ENCODE measurements around the gene ZNF74.
"Not testable (repeated sequence)": the region's sequence is repeated elsewhere in the genome, so short reads cannot be mapped to it uniquely, and the experiment has no call there.

The ZNF74 gene

GRCh38 chr22:20413217-20414058 lies 19.5 kb downstream of the ZNF74 start:
- no peak overlapping the region for H3K4me3 ChIP-seq (ENCODE audit: low read depth in 1 of 2, low read length in 2 of 2)
- H2AFZ ChIP-seq (ENCODE audit: low read depth, low read length) = no peak overlapping the region
- no peak overlapping the region for H3K4me2 ChIP-seq (ENCODE audit: insufficient read depth, low read length)
- H3K27me3 ChIP-seq (ENCODE audit: insufficient read depth, low read length, poor library complexity) = no peaks in the 10 kb centered on the region
- H4K20me1 ChIP-seq (ENCODE audit: insufficient read depth, low read length) = no peaks in the 10 kb centered on the region
- H3K4me1 ChIP-seq (ENCODE audit: insufficient read depth, low read length) = peaks cover 10% of the 10 kb centered on the region
- ATAC-seq (ENCODE audit: insufficient read depth, low read depth) = no peak
- no peak for TF ChIP-seq EZH2 (IDR thresholded peaks at IDR 0.05; ENCODE audit: borderline replicate concordance, low read depth, low read length, severe bottlenecking)
- no peak for TF ChIP-seq CTCF (IDR thresholded peaks at IDR 0.05; ENCODE audit: borderline replicate concordance, extremely low read depth, low read length, poor library complexity, severe bottlenecking)
- no peak overlapping the region for H3K27ac ChIP-seq (ENCODE audit: low read length)
- no peaks in the 10 kb centered on the region for H3K79me2 ChIP-seq (ENCODE audit: insufficient read depth, low read length)
- H3K9me3 ChIP-seq (ENCODE audit: insufficient read depth, low read length, severe bottlenecking) = no peaks in the 10 kb centered on the region
- DNase-seq = no peak
- H3K36me3 ChIP-seq (ENCODE audit: insufficient read depth, low read length) = no peaks in the 10 kb centered on the region
- no peak overlapping the region for H3K9ac ChIP-seq (ENCODE audit: low read depth, low read length)

- H3K36me3 ChIP-seq (ENCODE audit: insufficient read depth, low read length) = no peaks in the 10 kb centered on the region
- ATAC-seq (ENCODE audit: insufficient read depth, low read depth) (no peak), DNase-seq (no peak)
- no peaks in the 10 kb centered on the region for H4K20me1 ChIP-seq (ENCODE audit: insufficient read depth, low read length)
- H3K9me3 ChIP-seq (ENCODE audit: insufficient read depth, low read length, severe bottlenecking) = no peaks in the 10 kb centered on the region
- no peak overlapping the region for H3K27ac ChIP-seq (ENCODE audit: low read length)
- H3K27me3 ChIP-seq (ENCODE audit: insufficient read depth, low read length, poor library complexity) = no peaks in the 10 kb centered on the region
- no peak overlapping the region for H3K9ac ChIP-seq (ENCODE audit: low read depth, low read length)
- H2AFZ ChIP-seq (ENCODE audit: low read depth, low read length) = no peak overlapping the region
- no peak overlapping the region for H3K4me3 ChIP-seq (ENCODE audit: low read depth in 1 of 2, low read length in 2 of 2)
- no peak overlapping the region for H3K4me2 ChIP-seq (ENCODE audit: insufficient read depth, low read length)
- TF ChIP-seq CTCF (IDR thresholded peaks at IDR 0.05; ENCODE audit: borderline replicate concordance, extremely low read depth, low read length, poor library complexity, severe bottlenecking) (no peak), EZH2 (IDR thresholded peaks at IDR 0.05; ENCODE audit: borderline replicate concordance, low read depth, low read length, severe bottlenecking) (no peak)
- H3K79me2 ChIP-seq (ENCODE audit: insufficient read depth, low read length) = no peaks in the 10 kb centered on the region
- peaks cover 11% of the 10 kb centered on the region for H3K4me1 ChIP-seq (ENCODE audit: insufficient read depth, low read length)
Measured at GRCh38 chr22:20414059-20414440, 20.1 kb downstream of the ZNF74 start.

GRCh38 chr22:20414450-20414849 lies 20.5 kb downstream of the ZNF74 start:
- ATAC-seq (ENCODE audit: insufficient read depth, low read depth) (no peak), DNase-seq (no peak)
- H3K27ac ChIP-seq (ENCODE audit: low read length) = no peak overlapping the region
- H4K20me1 ChIP-seq (ENCODE audit: insufficient read depth, low read length) = no peaks in the 10 kb centered on the region
- no peaks in the 10 kb centered on the region for H3K9me3 ChIP-seq (ENCODE audit: insufficient read depth, low read length, severe bottlenecking)
- H3K36me3 ChIP-seq (ENCODE audit: insufficient read depth, low read length) = no peaks in the 10 kb centered on the region
- TF ChIP-seq EZH2 (IDR thresholded peaks at IDR 0.05; ENCODE audit: borderline replicate concordance, low read depth, low read length, severe bottlenecking) (no peak), CTCF (IDR thresholded peaks at IDR 0.05; ENCODE audit: borderline replicate concordance, extremely low read depth, low read length, poor library complexity, severe bottlenecking) (no peak)
- no peaks in the 10 kb centered on the region for H3K79me2 ChIP-seq (ENCODE audit: insufficient read depth, low read length)
- peaks cover 11% of the 10 kb centered on the region for H3K4me1 ChIP-seq (ENCODE audit: insufficient read depth, low read length)
- H2AFZ ChIP-seq (ENCODE audit: low read depth, low read length) = no peak overlapping the region
- no peak overlapping the region for H3K4me3 ChIP-seq (ENCODE audit: low read depth in 1 of 2, low read length in 2 of 2)
- no peaks in the 10 kb centered on the region for H3K27me3 ChIP-seq (ENCODE audit: insufficient read depth, low read length, poor library complexity)
- H3K4me2 ChIP-seq (ENCODE audit: insufficient read depth, low read length) = no peak overlapping the region
- no peak overlapping the region for H3K9ac ChIP-seq (ENCODE audit: low read depth, low read length)

GRCh38 chr22:20415241-20415640 lies 21.3 kb downstream of the ZNF74 start:
- H3K27me3 ChIP-seq (ENCODE audit: insufficient read depth, low read length, poor library complexity); H3K9me3 ChIP-seq (ENCODE audit: insufficient read depth, low read length, severe bottlenecking); H4K20me1 ChIP-seq (ENCODE audit: insufficient read depth, low read length); DNase-seq; H3K4me2 ChIP-seq (ENCODE audit: insufficient read depth, low read length); H3K27ac ChIP-seq (ENCODE audit: low read length); H3K4me3 ChIP-seq (ENCODE audit: low read depth in 1 of 2, low read length in 2 of 2); H3K9ac ChIP-seq (ENCODE audit: low read depth, low read length); H2AFZ ChIP-seq (ENCODE audit: low read depth, low read length); ATAC-seq (ENCODE audit: insufficient read depth, low read depth); H3K79me2 ChIP-seq (ENCODE audit: insufficient read depth, low read length); H3K36me3 ChIP-seq (ENCODE audit: insufficient read depth, low read length): not testable (repeated sequence)
- H3K4me1 ChIP-seq (ENCODE audit: insufficient read depth, low read length) = peaks cover 11% of the 10 kb centered on the region

GRCh38 chr22:20415699-20416098 lies 21.7 kb downstream of the ZNF74 start:
- H3K36me3 ChIP-seq (ENCODE audit: insufficient read depth, low read length); DNase-seq; ATAC-seq (ENCODE audit: insufficient read depth, low read depth); H3K79me2 ChIP-seq (ENCODE audit: insufficient read depth, low read length); H4K20me1 ChIP-seq (ENCODE audit: insufficient read depth, low read length); H3K4me2 ChIP-seq (ENCODE audit: insufficient read depth, low read length); H3K9me3 ChIP-seq (ENCODE audit: insufficient read depth, low read length, severe bottlenecking); H3K27ac ChIP-seq (ENCODE audit: low read length); H3K27me3 ChIP-seq (ENCODE audit: insufficient read depth, low read length, poor library complexity); H3K4me3 ChIP-seq (ENCODE audit: low read depth in 1 of 2, low read length in 2 of 2); H3K9ac ChIP-seq (ENCODE audit: low read depth, low read length); H2AFZ ChIP-seq (ENCODE audit: low read depth, low read length): not testable (repeated sequence)
- H3K4me1 ChIP-seq (ENCODE audit: insufficient read depth, low read length) = peaks cover 11% of the 10 kb centered on the region

Measured in DND-41 (cell line).